ENCODE data around the gene PLEKHF1. TPM values are rescaled to one million over a fixed set of nuclear protein-coding genes. Genes with fewer than 3 reads are reported as not detected.

The PLEKHF1 gene
- total and polyA plus RNA-seq, 2 donors (not counting 1 experiment from before 2014, with no cell fraction given) = 5.5 to 9.8 TPM

- no peaks in the 10 kb centered on the region for H4K20me1 ChIP-seq (ENCODE audit: control insufficient read depth, insufficient read depth, low read length, poor library complexity, severe bottlenecking)
- H3K27ac ChIP-seq (ENCODE audit: low read length in 2 of 2) = no peak overlapping the region
- no peaks in the 10 kb centered on the region for H3K4me1 ChIP-seq (ENCODE audit: control insufficient read depth in 2 of 2, insufficient read depth in 2 of 2, low read length in 2 of 2)
- Mint-ChIP-seq H3K27me3 (peaks cover 32% of the 10 kb centered on the region), H3K27ac (no peak overlapping the region), H3K4me3 (no peak overlapping the region), H3K9me3 (ENCODE audit: insufficient read depth) (no peaks in the 10 kb centered on the region), H3K4me1 (no peaks in the 10 kb centered on the region)
- no peaks in the 10 kb centered on the region for H3K79me2 ChIP-seq (ENCODE audit: control insufficient read depth, insufficient read depth, low read length)
- no peak overlapping the region for H2AFZ ChIP-seq (ENCODE audit: insufficient read depth, low read depth, low read length, poor library complexity, severe bottlenecking)
- H3K36me3 ChIP-seq (replicated peaks in 1 of 2; ENCODE audit: control extremely low read depth in 1 of 2, control insufficient read depth in 1 of 2, extremely low read depth in 1 of 2, insufficient read depth in 2 of 2, low read length in 1 of 2) = no peaks in the 10 kb centered on the region
- DNase-seq (no peak), ATAC-seq (ENCODE audit: low read depth) (no peak)
- peaks cover 0 to 1% (median 0%) of the 10 kb centered on the region in 3 donors for H3K9me3 ChIP-seq (ENCODE audit: control extremely low read depth in 1 of 3, control insufficient read depth in 2 of 3, insufficient read depth in 1 of 3, low read length in 2 of 3)
- ChIA-PET POLR2A (no interaction called here), CTCF (no interaction called here)
- 62% methylated on average over 2 of the region's 7 CpGs for WGBS (ENCODE audit: insufficient coverage)
- intact Hi-C loops (cut with micrococcal nuclease) = no loop called here
- H3K4me3 ChIP-seq (ENCODE audit: control extremely low read depth in 1 of 5, extremely low read depth in 1 of 5, insufficient read depth in 1 of 5, low read depth in 2 of 5, low read length in 4 of 5) = no peak overlapping the region
- no peak for TF ChIP-seq EZH2 (IDR thresholded peaks at IDR 0.05; ENCODE audit: borderline replicate concordance, insufficient read depth, low read depth, low read length, poor library complexity, severe bottlenecking)
- TF ChIP-seq CTCF (IDR thresholded peaks at IDR 0.05) = no peak
- no peak overlapping the region for H3K9ac ChIP-seq (ENCODE audit: low read length)
- peaks cover 0 to 2% (median 0%) of the 10 kb centered on the region in 4 experiments for H3K27me3 ChIP-seq (replicated peaks in 1 of 4; ENCODE audit: control extremely low read depth in 1 of 4, control insufficient read depth in 3 of 4, insufficient read depth in 4 of 4, low read length in 3 of 4)
- no peak overlapping the region for H3K4me2 ChIP-seq (replicated peaks; ENCODE audit: low read depth, low read length, poor library complexity, severe bottlenecking)
Observed at GRCh38 chr19:29651622-29652394, 13.5 kb upstream of the PLEKHF1 start.

GRCh38 chr19:29653398-29653797 lies 11.9 kb upstream of the PLEKHF1 start:
- POLR2A ChIA-PET = no interaction called here
- Histone ChIP-seq H3K9ac (ENCODE audit: low read length) (no peak overlapping the region), H3K4me3 (ENCODE audit: control extremely low read depth in 1 of 5, extremely low read depth in 1 of 5, insufficient read depth in 1 of 5, low read depth in 2 of 5, low read length in 4 of 5) (no peak overlapping the region), H3K79me2 (ENCODE audit: control insufficient read depth, insufficient read depth, low read length) (no peaks in the 10 kb centered on the region), H2AFZ (ENCODE audit: insufficient read depth, low read depth, low read length, poor library complexity, severe bottlenecking) (no peak overlapping the region), H3K4me2 (replicated peaks; ENCODE audit: low read depth, low read length, poor library complexity, severe bottlenecking) (no peak overlapping the region), H3K27me3 (replicated peaks in 1 of 4; ENCODE audit: control extremely low read depth in 1 of 4, control insufficient read depth in 3 of 4, insufficient read depth in 4 of 4, low read length in 3 of 4) (peaks cover 0 to 2% (median 0%) of the 10 kb centered on the region in 4 experiments), H3K4me1 (ENCODE audit: control insufficient read depth in 2 of 2, insufficient read depth in 2 of 2, low read length in 2 of 2) (no peaks in the 10 kb centered on the region), H3K9me3 (ENCODE audit: control extremely low read depth in 1 of 3, control insufficient read depth in 2 of 3, insufficient read depth in 1 of 3, low read length in 2 of 3) (peaks cover 0 to 1% (median 0%) of the 10 kb centered on the region in 3 donors), H3K36me3 (replicated peaks in 1 of 2; ENCODE audit: control extremely low read depth in 1 of 2, control insufficient read depth in 1 of 2, extremely low read depth in 1 of 2, insufficient read depth in 2 of 2, low read length in 1 of 2) (no peaks in the 10 kb centered on the region), H4K20me1 (ENCODE audit: control insufficient read depth, insufficient read depth, low read length, poor library complexity, severe bottlenecking) (no peaks in the 10 kb centered on the region), H3K27ac (ENCODE audit: low read length in 2 of 2) (no peak overlapping the region)
- WGBS (ENCODE audit: insufficient coverage) = 100% methylated on average over 1 of the region's 5 CpGs
- intact Hi-C loops (cut with micrococcal nuclease) = loop anchor here (1.0 kb wide), 1 partner anchor 40 kb away; no protein-coding TSS in a partner anchor
- no peaks in the 10 kb centered on the region for H3K9me3 Mint-ChIP-seq (ENCODE audit: insufficient read depth)
- CTCF ChIA-PET = no interaction called here
- no peak overlapping the region for H3K27ac Mint-ChIP-seq
- H3K4me1 Mint-ChIP-seq = no peaks in the 10 kb centered on the region
- peaks cover 32% of the 10 kb centered on the region for H3K27me3 Mint-ChIP-seq
- ATAC-seq (ENCODE audit: low read depth) (no peak), DNase-seq (no peak)
- no peak overlapping the region for H3K4me3 Mint-ChIP-seq
- TF ChIP-seq CTCF (IDR thresholded peaks at IDR 0.05) (no peak), EZH2 (IDR thresholded peaks at IDR 0.05; ENCODE audit: borderline replicate concordance, insufficient read depth, low read depth, low read length, poor library complexity, severe bottlenecking) (no peak)
